Measurements from ENCODE around the gene AHCYL2.
"Not testable (repeated sequence)": the region's sequence is repeated elsewhere in the genome, so short reads cannot be mapped to it uniquely, and the experiment has no call there.

AHCYL2 gene

GRCh38 chr7:129245533-129245932, 20.7 kb downstream of the AHCYL2 start:
- DNase-seq (ENCODE audit: low read depth) = no peak

GRCh38 chr7:129247087-129247486, 22.3 kb downstream of the AHCYL2 start:
- DNase-seq (ENCODE audit: low read depth) = no peak

GRCh38 chr7:129252128-129252527, 27.3 kb downstream of the AHCYL2 start:
- DNase-seq (ENCODE audit: low read depth) = no peak

GRCh38 chr7:129252603-129253002, 27.8 kb downstream of the AHCYL2 start:
- not testable (repeated sequence) for DNase-seq (ENCODE audit: low read depth)

GRCh38 chr7:129255800-129256199, 31.0 kb downstream of the AHCYL2 start:
- no peak for DNase-seq (ENCODE audit: low read depth)

- no peak for DNase-seq (ENCODE audit: low read depth)
Observed at GRCh38 chr7:129256221-129256620, 31.4 kb downstream of the AHCYL2 start.

GRCh38 chr7:129257168-129257567, 32.3 kb downstream of the AHCYL2 start:
- no peak for DNase-seq (ENCODE audit: low read depth)

GRCh38 chr7:129258649-129259389, 34.0 kb downstream of the AHCYL2 start:
- DNase-seq (ENCODE audit: low read depth) = no peak

- no peak for DNase-seq (ENCODE audit: low read depth)
Observed at GRCh38 chr7:129262324-129262723, 37.5 kb downstream of the AHCYL2 start.

GRCh38 chr7:129263168-129263567, 38.3 kb downstream of the AHCYL2 start:
- DNase-seq (ENCODE audit: low read depth) = no peak

- DNase-seq (ENCODE audit: low read depth) = no peak
Observed at GRCh38 chr7:129264534-129264933, 39.7 kb downstream of the AHCYL2 start.

- no peak for DNase-seq (ENCODE audit: low read depth)
Observed at GRCh38 chr7:129265328-129265727, 40.5 kb downstream of the AHCYL2 start.

- no peak for DNase-seq (ENCODE audit: low read depth)
Observed at GRCh38 chr7:129266181-129266580, 41.4 kb downstream of the AHCYL2 start.

- DNase-seq (ENCODE audit: low read depth) = no peak
Observed at GRCh38 chr7:129270077-129270476, 45.2 kb downstream of the AHCYL2 start.

GRCh38 chr7:129271500-129272355, 46.9 kb downstream of the AHCYL2 start:
- DNase-seq (ENCODE audit: low read depth) = peak; percentile 41

GRCh38 chr7:129273936-129274335, 49.1 kb downstream of the AHCYL2 start:
- DNase-seq (ENCODE audit: low read depth) = no peak

GRCh38 chr7:129277629-129278028, 52.8 kb downstream of the AHCYL2 start:
- DNase-seq (ENCODE audit: low read depth) = no peak

GRCh38 chr7:129278688-129279087, 53.9 kb downstream of the AHCYL2 start:
- DNase-seq (ENCODE audit: low read depth) = no peak

GRCh38 chr7:129279757-129280156, 54.9 kb downstream of the AHCYL2 start:
- DNase-seq (ENCODE audit: low read depth) = no peak

GRCh38 chr7:129281163-129281562, 56.3 kb downstream of the AHCYL2 start:
- DNase-seq (ENCODE audit: low read depth) = no peak

- DNase-seq (ENCODE audit: low read depth) = no peak
Observed at GRCh38 chr7:129282865-129283264, 58.0 kb downstream of the AHCYL2 start.

GRCh38 chr7:129283936-129284335, 59.1 kb downstream of the AHCYL2 start:
- no peak for DNase-seq (ENCODE audit: low read depth)

GRCh38 chr7:129285111-129285510, 60.3 kb downstream of the AHCYL2 start:
- DNase-seq (ENCODE audit: low read depth) = no peak
